Tongue (tissue), 2 donors: ENCODE data around the gene STK16. TPM values are rescaled to one million over a fixed set of nuclear protein-coding genes. Genes with fewer than 3 reads are reported as not detected.
"Not testable (repeated sequence)": the region's sequence is repeated elsewhere in the genome, so short reads cannot be mapped to it uniquely, and the experiment has no call there.

ENCODE experiments used
- DNase-seq: peaks from one replicate; pipeline ENCODE4 v3.0.0-alpha.2; 2015
- total RNA-seq: library from RNA; depleted of rRNA; stranded (reverse); fragments of >200 nt; gene quantifications from one replicate; pipeline ENCODE4 v1.2.3, GENCODE V29; 2014

Gene STK16, protein sequence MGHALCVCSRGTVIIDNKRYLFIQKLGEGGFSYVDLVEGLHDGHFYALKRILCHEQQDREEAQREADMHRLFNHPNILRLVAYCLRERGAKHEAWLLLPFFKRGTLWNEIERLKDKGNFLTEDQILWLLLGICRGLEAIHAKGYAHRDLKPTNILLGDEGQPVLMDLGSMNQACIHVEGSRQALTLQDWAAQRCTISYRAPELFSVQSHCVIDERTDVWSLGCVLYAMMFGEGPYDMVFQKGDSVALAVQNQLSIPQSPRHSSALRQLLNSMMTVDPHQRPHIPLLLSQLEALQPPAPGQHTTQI
- total RNA-seq, result 10.5 TPM

DNA sequence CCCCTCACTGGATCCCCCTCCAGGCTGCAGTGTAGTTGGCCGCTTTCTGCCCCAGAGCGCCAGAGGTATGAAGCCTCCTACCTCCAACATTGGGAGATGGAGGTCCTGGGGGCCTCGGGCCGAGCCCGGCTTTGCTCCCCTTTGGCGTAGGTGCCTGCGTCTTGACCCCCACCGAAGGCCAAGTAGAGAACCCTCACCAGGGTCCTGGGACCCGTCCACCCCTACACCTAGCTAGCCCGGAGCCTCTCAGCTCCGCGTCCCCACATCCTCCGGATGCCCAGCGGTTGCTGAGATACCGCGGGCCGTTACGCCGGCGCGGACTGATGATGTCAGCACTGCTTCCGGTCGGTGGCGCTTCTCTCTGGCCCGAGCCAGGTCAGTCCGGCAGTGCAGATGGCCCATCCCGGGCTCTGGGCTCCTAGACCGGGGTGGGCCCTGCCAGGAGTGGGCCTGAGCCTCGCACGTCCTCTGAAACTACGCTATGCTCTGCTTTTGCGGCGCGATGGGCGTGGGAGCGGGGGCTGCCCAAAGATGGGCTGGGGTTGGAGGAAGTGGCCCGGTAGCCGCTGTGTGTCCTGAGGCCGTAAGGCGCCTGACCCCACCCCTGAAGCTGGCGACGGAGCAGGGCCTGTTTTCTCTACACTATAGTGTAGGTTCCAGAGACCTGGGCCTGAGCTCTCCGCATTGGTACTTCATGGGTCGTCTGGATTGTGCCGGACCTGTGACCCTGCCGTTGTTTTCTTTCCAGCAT, at the start of gene STK16, which contains the start of gene GLB1L:
STK16 (plus strand) TSS at position 332 of the 751 bp plus-strand sequence. CDS start 521 bp downstream, outside the sequence.
GLB1L (minus strand) TSS at position 297 of the 751 bp plus-strand sequence. CDS start 1,871 bp downstream, outside the sequence.
- peak; percentile 97 for DNase-seq

DNA sequence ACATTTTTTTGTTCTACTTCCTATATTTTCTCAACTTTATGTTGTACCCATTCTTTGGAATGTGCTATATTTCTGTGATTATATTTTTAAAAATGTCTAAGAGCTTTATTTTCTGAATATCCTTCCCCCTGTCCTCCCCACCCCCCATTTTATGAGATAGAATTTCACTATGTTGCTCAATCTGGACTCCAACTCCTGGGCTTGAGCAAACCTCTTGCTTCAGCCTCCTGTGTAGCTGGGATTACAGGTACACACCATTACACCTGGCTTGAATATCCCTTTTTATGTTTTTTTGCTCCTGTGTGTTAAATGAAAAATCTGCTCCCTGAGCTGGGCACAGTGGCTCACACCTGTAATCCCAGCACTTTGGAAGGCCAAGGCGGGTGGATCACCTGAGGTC, 47.9 kb upstream of the STK16 start:
- no peak for DNase-seq

DNA sequence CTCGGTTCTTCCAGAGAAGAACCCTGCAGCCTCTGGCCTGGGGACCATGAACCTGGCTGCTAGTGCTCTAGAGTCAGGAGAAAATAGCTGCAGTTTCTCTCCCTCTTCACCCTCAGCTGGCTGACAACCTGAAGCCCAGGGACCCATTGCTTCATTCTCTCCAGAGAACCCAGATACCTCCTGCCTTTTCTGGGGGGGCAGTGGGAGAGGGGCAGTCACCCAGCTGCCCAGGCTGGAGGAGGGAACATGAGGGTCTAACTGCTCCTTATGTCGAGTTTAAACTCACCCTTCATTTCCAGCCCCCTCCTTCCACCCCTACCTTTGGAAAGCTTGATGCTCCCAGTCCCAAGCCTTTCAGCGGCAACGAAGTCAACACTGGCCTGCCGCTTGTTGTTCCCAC, 46.3 kb upstream of the STK16 start:
- no peak for DNase-seq

DNA sequence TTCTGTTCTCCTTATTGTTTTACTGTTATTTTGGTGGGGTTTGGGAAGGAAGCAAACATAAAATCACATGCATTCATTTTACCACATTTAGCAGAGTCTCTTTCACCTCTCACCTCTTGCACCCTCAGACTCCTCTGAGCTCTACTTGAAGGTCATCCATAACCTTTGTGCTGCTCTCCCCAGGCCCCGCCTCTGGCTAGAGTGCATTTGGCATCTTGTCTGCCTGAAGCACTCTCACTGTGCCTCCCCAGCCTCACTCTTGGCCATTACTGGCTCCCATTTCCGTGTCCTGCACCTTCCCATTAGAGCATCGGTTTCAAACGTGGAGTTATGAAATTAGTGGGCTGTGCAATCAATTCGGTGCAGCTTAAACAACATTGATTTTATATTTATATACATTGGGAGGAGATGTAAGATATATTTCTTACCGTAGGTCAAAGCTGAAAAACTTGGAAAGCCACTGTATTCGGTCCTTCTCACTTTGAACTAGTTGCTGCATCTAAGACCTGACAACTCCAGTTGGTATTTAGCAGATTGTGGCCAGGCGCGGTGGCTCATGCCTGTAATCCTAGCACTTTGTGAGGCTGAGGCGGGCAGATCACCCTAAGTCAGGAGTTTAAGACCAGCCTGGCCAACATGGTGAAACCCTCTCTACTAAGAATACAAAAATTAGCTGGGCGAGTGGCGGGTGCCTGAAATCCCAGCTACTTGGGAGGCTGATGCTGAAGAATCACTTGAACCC, 45.6 kb upstream of the STK16 start:
- DNase-seq, result no peak

DNA sequence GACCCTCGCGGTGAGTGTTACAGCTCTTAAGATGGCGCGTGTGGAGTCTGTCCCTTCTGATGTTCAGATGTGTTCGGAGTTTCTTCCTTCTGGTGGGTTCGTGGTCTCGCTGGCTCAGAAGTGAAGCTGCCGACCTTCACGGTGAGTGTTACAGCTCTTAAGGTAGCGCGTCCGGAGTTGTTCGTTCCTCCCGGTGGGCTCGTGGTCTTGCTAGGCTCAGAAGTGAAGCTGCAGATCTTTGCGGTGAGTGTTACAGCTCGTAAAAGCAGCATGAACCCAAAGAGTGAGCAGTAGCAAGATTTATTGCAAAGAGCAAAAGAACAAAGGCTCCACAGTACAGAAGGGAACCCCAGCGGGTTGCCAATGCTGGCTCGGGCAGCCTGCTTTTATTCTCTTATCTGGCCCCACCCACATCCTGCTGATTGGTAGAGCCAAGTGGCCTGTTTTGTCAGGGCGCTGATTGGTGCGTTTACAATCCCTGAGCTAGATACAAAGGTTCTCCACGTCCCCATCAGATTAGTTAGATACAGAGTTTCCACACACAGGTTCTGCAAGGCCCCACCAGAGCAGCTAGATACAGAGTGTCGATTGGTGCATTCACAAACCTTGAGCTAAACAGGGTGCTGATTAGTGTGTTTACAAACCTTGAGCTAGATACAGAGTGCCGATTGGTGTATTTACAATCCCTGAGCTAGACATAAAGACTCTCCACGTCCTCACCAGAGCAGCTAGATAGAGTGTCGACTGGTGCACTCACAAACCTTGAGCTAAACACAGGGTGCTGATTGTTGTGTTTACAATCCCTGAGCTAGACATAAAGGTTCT, 44.6 kb upstream of the STK16 start:
- not testable (repeated sequence) for DNase-seq

DNA sequence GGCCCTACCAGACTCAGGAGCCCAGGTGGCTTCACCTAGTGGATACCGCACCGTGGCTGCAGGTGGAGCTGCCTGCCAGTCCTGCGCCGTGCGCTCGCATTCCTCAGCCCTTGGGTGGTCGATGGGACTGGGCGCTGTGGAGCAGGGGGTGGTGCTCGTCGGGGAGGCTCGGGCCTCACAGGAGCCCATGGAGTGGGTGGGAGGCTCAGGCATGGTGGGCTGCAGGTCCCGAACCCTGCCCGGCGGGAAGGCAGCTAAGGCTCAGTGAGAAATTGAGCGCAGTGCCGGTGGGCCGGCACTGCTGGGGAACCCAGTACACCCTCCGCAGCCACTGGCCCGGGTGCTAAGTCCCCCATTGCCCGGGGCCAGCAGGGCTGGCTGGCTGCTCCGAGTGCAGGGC, 43.9 kb upstream of the STK16 start:
- not testable (repeated sequence) for DNase-seq

DNA sequence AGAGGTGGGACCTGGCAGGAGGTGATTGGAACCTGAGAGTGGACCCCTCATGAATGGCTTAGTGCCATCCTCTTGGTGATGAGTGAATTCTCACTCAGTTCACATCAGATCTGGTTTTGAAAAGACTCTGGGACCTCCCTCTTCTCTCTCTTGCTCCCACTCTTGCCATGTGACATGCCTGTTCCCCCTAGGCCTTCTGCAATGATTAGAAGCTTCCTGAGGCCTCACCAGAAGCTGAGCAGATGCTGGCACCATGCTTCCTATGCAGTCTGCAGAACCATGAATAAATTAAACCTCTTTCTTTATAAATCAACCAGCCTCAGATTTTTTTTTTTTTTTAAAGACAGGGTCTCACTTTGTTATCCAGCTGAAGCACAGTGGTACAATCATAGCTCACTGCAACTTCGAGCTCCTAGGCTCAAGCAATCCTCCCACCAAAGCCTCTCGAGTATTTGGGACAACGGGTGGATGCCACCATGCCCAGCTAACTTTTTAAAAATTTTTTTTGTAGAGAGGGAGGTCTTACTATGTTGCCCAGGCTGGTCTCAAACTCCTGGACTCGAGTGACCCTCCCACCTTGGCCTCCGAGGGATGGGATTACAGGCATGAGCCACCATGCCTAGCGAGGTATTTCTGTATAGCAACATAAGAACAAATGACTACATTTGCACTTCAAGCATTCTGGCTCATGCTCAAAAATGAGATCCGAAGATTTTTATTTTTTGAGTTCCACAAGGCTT, 40.7 kb upstream of the STK16 start:
- DNase-seq, result no peak

DNA sequence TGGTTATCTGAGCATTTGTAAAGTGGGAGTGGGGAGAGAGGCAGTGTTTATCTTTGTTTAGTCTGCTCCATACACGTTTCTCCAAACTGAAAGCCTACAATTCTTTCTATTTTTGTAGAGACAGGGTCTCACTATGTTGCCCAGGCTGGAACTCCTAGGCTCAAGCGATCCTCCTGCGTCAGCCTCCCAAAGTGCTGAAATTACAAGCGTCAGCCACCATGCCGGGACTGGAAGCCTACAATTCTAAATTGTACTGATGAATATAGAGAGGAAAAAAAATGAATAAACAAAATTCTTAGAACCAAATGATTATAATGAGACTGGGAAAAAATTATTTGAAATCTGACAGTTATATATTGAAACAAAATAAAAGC, 40.1 kb upstream of the STK16 start:
- DNase-seq, result no peak

DNA sequence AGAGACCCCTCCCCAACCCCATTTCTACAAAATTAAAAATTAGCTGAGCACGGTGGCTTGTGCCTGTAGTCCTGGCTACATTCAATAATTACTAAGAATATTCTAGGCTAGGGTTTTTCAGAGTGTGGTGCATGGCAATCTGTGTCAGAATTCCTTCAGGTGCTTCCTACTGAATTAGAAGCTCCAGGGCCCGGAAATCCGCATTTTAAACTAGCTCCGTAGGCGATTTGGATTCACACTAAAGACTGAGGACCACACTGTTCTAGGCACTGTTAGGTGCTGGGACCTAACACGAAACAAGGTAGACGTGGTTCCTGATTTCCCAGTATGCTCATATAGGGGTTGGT, 39.3 kb upstream of the STK16 start:
- no peak for DNase-seq

DNA sequence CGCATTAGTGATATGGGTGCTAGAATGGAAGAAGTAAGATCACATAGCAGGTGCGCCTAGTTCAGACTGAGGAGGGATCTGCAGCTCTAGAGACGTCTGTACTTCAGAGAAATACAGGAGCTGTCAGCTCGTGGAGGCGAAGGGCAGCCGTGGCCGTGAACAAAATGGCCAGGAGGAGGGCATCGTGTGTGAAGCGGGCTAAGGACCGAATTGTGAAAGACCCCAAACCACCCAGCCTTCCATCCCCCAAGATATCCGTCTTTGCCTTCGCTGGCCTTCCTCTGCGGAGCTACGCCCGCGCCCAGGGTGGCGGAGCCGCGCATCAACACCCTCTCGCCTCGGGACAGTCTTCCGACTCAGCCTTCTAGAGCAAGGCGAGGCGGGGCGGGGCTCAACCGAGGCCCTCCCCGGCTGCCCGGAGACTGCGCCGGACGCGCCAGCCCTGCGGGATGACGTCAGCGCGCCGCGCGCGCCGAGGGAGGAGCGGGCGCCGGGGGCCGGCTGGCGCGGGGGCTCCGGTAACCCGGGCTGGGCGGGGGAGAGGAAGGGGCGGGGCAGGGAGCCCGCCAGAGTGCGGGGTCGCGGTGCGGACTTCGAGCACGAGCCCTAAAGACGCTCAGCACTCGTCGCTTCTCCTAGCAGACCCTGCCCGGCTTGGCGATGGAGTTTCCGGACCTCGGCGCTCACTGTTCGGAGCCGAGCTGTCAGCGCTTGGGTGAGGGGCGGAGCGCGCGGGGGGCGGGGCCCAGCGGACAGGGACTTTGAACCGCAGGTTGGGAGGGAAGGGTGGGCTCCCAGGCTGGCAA, 38.7 kb upstream of the STK16 start, which contains the start of gene ZFAND2B:
ZFAND2B (plus strand) TSS at position 455 of the 806 bp plus-strand sequence; CDS start at position 661, 206 bp downstream.
- peak; percentile 98 for DNase-seq

DNA sequence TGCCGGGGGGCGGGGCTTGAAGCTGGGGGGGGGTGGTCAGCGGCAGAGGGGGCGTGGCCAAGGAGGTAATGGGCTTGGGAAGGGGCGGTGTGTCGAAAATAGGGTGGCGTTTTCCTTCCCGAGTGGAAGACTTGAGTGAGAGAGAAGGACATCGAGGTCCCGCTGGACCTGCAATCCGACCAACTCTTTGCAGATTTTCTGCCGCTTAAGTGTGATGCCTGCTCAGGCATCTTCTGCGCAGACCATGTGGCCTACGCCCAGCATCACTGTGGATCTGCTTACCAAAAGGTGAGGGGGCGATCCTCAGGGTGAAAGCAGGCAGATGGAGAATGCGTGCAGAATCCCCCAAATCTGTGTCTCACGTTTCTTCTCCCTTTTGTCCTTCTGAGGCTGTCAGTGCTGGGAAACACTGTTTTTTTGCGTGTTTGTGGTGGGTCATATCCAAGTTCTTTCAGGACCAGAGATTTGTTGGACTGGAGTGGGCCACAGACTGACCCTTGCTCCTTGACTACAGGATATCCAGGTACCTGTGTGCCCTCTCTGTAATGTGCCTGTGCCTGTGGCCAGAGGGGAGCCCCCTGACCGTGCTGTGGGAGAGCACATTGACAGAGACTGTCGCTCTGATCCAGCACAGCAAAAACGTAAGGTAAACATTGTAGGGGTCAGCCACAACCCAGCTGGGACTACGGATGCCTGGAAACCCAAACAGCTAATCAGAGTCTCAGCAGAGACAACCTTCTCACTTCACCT, 38.0 kb upstream of the STK16 start:
- no peak for DNase-seq

DNA sequence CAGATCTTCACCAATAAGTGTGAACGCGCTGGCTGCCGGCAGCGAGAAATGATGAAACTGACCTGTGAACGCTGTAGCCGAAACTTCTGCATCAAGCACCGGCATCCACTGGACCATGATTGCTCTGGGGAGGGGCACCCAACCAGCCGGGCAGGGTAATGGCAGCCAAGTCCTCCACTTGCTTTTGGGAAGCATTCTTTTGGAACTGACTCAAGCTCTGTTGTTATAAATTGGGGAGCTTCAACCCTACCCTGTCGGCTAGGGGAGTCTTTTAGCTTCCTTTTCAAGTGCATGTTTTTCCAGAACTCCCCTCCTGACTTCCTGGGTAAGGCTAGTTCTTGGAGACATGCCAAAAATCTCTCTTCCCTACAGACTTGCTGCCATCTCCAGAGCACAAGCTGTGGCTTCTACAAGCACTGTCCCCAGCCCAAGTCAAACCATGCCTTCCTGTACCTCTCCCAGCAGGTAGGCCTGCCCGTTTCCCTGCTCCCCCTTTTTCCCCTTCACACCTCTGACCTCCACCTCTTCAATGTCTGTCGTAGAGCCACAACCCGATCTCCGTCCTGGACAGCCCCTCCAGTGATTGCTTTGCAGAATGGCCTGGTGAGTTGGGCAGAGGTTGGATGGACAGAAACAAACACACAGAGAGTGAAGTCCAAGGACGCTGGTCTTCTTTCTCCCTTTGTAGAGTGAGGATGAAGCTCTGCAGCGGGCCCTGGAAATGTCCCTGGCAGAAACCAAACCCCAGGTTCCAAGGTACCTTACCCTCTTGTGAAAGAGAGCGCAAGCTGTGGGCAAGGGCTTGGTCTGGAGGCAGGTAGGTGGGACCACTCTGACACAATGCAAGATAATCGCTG, 37.2 kb upstream of the STK16 start:
- DNase-seq, result peak; percentile 19

DNA sequence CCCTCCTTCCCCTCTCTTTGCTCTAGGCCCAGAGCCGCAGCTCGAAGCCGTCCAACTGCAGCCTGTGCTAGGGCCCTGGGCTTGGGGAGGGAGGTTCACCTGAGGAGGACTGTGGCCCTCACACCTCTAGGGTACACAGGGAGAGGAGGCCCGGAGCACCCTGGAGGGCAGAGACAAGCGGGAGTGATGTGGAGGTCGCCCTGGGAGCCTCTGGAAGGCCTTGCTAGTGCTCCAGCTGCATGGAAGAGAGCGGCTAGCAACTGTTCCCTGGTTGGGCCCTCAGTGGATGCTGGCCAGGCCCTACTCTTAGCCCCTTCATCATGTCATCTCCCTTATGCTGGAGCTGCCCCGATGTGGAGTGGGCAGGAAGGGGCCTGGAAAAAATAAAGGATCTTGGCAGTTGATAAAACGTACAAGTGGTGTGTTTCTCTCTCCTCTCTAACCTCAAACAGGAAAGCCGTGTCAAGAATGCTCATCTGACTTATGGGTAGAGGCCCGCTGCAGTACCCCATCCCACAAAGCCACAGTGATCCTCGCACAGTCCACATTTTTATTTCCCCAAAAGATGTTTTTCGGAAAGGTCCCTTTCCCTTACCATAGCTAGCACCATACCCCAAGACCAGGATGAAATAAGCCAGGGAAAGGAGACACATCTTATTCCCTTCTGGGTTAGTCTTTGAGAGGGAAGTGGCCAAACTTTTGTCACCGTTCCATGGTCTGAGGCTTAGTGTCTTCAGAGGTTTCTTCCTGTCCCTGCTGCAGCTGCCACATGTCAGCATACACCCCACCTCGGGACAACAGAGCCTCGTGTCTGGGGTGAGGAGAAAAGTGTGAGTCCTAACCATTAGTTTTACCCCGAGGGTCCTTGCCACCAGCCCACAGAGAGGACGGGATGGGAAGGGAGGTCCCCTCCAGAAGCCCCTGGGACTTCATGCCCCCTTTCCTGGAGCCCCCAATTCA, 35.8 kb upstream of the STK16 start:
- DNase-seq, result no peak

DNA sequence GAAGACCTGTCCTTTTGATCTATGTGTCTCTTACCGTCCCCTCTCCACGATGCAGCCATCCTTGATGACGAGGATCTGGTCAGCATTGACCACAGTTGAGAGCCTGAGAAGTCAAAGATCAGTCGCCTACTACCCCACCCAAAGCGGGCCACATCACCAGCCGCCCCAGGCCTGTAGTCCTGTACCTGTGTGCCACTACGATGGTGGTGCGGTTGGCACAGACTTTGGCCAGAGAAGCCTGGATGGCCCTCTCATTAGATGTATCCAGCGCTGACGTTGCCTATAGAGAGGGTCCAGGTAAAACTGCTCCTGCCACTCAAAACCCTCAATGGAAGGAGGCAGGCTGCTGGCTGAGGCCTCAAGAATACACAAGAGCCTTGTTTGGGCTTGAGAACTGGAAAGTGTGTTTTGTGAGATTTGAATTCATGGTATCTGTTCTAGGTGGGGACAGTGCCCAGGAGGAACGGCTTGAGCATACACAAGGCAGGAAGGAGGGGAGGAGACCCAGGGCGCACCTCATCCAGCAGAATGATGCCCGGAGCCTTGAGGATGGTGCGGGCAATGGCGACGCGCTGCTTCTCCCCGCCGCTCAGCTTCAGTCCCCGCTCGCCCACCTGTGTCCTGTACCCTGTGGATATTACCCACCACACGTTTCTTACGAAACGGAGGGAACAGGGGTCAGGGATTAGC, 34.9 kb upstream of the STK16 start:
- DNase-seq, result no peak

DNA sequence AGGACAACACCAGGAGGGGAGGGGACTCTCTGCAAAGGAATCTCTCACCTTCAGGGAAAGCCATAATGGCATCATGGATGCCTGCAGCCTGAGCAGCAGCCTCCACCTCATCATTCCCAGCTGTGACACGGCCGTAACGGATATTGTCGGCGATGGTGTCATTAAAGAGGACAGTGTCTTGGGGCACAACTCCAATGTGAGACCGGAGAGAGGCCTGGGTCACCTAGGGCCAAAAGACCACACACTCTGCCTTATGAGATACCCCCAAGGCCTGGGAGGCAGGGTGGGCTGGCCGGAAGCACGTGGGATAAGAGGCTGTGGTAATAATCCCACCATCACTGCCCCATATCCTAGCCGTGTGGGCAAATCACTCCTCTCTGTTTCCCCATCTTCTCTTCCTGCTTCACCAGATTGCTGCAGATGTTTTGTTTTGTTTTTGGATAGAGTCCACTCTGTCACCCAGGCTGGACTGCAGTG, 34.4 kb upstream of the STK16 start:
- no peak for DNase-seq

DNA sequence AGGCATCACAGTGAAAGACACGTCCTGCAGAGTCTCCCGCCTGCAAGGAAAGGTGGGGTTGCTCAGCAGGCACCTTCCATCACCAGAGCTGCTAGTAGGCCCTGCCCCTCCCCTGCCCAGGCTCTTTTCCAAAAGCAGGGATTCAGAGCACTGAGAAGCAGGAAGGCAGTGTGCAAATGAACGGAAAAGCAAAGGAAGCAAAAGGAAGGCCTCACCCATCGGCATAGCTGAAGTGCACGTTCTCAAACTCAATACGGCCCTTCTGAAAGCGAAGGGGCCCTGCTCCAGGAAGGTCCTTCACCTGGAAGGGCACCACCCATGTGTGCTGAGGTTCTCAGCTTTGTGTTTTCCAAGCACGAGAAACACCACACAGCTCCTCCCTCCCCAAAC, 32.3 kb upstream of the STK16 start:
- DNase-seq, result no peak
